AG09319 (cell line): ENCODE measurements around the gene ANKRD17.

ENCODE experiments used
- DNase-seq: peaks from one replicate; pipeline ENCODE4 v3.0.0-alpha.2; 2010; ENCODE audit warnings: low read depth; ENCODE audit errors: extremely low read depth
- CTCF ChIP-seq: IDR thresholded peaks from 2 replicates; pipeline ENCODE4 v1.5.1; 2011; ENCODE audit warnings: low read depth, mild to moderate bottlenecking, inconsistent platforms, low read length, moderate library complexity

Gene ANKRD17

GRCh38 chr4:73181231-73181630 is 77.4 kb downstream of the ANKRD17 start:
- no peak for DNase-seq

GRCh38 chr4:73178389-73178788 is 80.2 kb downstream of the ANKRD17 start:
- TF ChIP-seq CTCF = no peak
- no peak for DNase-seq

More at GRCh38 chr4:73181231-73181630, 77.4 kb downstream of the ANKRD17 start:
- TF ChIP-seq CTCF = no peak

GRCh38 chr4:73172161-73172560 is 86.4 kb downstream of the ANKRD17 start:
- no peak for DNase-seq
- TF ChIP-seq CTCF = no peak

GRCh38 chr4:73170518-73171198 is 87.9 kb downstream of the ANKRD17 start:
- DNase-seq = no peak
- TF ChIP-seq CTCF = no peak

- no peak for DNase-seq
- no peak for TF ChIP-seq CTCF
Observed at GRCh38 chr4:73166212-73166611, 92.4 kb downstream of the ANKRD17 start.

GRCh38 chr4:73161527-73162185 is 96.9 kb downstream of the ANKRD17 start:
- DNase-seq = no peak
- TF ChIP-seq CTCF = no peak

GRCh38 chr4:73156394-73156793 is 102.2 kb downstream of the ANKRD17 start:
- no peak for DNase-seq
- TF ChIP-seq CTCF = no peak
